ENCODE results near the gene ANGEL2.
"Not testable (repeated sequence)": the region's sequence is repeated elsewhere in the genome, so short reads cannot be mapped to it uniquely, and the experiment has no call there.

Gene ANGEL2

DNA sequence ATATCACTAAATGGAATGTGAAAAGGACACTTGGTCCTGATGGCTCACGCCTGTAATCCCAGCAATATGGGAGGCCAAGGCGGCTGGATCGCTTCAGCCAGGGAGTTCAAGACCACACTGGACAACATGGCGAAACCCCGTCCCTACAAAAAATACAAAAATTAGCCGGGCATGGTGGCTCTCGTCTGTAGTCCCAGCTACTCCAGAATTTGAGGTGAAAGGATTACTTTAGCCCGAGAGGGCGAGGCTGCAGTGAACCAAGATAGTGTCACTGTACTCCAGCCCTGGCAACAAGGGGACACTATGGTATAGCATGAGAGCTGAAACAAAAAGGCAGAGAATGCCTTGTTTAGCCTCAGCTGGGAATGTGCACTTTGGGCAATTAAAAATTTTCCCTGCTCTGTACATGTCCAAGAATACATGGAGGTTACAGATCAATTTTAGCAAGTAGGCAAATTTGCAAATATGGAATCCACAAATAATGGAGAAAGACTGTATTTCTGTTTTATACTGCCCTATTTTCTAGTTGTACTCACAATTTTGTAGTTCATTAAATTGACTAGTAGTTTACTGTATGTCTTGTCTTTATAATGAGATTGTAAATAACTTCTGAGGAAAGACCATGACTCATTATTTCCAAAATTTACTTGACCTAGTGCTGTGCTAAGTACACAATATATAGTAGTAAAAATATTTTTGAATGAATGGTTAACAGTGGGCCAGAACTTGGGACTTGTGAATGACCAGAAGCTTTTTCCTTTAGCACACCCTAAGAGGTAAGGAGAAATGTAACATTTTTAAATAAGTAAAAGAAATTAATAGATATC lies 2.0 kb upstream of the ANGEL2 start:
- no peak for DNase-seq

DNA sequence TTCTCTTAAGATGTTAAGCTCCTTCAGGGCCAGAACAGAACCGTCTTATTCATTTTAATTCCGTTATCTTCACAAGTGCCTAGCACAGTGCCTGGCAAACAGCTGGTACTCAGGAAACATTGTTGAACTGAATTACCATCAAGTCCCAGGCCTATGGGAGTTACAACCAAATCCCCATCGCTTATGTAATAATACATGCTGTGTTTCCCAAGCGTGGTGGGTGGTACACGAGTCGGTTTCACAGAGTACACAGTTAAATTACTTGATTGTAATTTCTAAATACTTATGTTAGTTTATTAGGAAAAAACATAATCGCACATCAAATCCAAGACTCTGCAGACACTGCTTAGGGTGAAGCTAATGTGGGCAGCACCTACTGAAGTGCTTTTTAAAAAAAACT lies 1.0 kb downstream of the ANGEL2 start:
- DNase-seq = no peak

DNA sequence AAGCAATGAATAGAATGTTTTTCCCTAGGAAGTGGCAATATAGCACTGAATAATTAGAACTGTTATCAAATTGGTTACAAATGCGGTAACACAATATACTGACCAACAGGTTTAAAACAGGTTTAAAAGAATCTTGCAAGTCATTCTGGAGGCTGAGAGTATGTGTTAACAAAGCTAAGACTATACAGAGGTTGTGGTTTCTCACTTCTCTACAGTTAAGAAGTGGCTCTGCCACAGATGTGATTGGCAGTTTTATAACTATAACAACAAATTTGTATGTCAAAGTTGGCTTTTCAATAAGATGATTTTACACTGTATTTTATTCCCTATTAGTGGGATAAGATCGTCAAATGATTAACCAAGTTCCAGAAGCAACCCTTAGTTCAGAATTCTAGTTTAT lies 7.1 kb downstream of the ANGEL2 start:
- DNase-seq = no peak

- DNase-seq = no peak
Observed at GRCh38 chr1:213003256-213003655, 12.4 kb downstream of the ANGEL2 start.

DNA sequence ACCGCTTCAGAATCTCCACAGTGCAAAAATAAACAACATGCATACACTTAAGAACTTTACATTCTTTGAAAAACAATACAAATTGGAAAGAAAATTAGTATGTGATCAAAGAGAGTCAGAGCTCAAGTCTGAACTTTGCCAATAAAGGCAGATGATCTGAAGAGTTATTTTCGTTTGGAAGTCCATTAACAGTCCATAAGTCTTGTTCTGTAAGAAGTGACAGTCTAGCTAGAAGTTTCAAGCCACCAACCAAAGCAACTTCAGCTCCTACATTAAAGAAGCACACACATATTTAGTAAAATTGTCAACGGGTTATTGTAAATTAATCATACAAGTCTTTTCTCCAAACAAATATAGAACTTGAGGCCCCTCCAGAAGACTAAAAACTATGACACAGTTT lies 20.7 kb downstream of the ANGEL2 start:
- DNase-seq = no peak

GRCh38 chr1:212993960-212994359 lies 21.7 kb downstream of the ANGEL2 start:
- DNase-seq = not testable (repeated sequence)

- DNase-seq = no peak
Observed at GRCh38 chr1:212990276-212990675, 25.4 kb downstream of the ANGEL2 start.

GRCh38 chr1:212987702-212988322 lies 27.9 kb downstream of the ANGEL2 start:
- DNase-seq = no peak

DNA sequence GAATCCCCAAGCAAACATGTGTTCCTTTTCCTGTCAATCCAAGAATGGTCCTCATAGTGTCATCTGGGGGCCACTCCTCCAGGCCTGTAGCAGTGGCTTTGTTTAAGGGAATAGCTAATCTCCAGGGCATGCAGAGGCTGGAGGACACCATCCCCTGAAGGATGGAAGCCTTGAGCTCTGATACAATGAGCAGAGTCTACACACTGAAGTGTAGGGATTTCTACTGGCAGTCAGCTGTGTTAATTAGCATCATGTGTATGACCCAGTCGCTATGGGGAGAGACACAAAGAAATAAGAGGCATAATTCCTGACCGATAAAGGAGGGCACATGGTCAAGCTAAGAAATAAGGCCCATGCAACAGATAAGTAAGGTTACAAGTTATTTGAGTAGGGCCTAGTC lies 29.1 kb downstream of the ANGEL2 start:
- no peak for DNase-seq

GRCh38 chr1:212984522-212985291 lies 31.0 kb downstream of the ANGEL2 start:
- DNase-seq = no peak

GRCh38 chr1:212983482-212983881 lies 32.2 kb downstream of the ANGEL2 start:
- DNase-seq = no peak

DNA sequence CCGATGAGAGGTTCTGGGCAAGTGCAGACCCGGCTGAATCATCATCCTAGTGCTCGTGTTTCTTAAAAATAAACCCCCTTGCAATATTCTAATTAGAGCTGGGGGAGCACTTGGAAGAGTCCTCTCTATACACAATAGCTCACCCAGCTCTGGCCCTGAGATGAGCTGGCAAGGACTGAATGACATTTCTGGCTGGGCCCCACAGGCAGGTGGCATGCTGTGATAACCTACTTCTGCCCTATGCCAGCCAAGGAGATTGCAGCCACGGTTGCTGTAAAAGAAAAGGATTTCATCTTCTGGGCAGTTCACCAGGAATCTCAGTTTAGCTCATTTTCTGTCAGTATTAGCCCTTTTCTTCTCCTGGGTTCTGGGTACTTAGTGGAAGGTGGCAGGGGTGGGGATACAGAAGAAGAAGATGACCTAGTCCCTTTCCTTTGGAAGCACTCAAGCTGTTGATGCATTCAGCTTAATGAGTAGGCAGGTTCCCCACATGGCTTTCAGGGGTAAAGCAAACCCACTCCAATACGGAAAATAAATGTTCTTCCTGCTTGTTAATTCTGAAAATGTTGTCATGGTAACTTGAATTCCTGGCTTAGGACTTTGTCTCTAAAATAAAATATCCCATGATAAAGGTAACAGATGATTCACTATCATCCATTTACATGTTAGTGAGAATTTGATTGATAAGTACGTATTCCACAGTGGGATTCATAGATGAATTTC lies 33.1 kb downstream of the ANGEL2 start:
- no peak for DNase-seq

DNA sequence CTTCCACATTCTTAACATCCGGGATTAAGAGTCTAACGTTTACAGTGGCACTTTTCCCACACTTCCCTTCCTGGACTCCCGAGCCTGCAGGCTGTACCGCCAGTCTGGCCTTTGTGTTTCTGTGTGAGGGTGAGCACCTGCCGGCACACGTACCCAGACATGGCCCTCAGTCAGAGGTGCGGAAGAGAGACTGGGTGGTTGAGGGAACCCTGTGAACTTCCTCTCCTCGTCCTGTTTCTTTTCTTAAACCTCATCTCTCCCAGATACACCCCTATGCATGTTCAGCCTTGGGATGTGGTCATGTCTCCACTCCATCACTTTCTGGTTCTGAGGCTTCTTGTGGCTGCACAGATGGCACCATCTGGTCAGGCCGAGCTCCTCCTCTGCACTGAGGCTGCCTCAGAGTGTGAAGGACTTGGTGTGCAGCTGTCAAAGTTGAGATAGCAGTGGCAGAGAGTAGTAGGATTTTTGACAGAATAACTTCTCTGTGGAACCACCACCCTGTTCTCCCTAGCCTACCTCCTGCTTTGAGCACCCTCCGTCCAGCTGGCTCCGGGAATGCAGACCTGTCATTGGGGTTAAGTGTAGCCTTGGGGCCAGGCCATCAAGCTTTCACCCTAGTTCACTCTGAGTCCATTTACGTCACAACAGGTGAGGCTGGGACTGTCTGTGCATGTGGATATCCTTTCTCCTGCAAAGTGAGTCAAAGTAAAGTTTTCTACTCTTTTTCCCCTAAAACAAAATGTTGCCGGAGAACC lies 33.9 kb downstream of the ANGEL2 start:
- no peak for DNase-seq

DNA sequence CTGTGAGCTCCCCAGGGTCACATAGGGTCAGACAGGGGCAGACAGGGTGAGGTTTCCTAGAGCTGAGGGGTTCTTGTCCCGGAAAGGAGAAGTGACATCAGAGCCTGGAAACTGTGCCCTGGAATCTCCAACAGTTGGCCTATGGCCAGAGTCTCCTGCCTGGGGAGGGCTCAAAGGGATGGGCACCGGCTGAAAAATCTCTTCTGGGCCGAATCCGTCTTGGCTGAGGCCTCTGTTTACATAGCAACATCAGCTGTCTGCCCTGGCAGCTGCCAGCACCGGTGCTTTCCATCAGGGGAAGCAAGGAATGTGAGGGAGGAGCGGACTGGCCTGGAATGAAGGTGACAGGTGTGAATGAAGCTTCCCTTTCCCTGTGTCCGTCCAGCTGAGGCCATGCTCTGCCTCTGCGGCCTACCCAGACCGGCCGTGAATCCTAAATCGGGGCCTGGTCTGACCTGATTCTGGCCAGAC lies 34.6 kb downstream of the ANGEL2 start:
- DNase-seq = no peak

DNA sequence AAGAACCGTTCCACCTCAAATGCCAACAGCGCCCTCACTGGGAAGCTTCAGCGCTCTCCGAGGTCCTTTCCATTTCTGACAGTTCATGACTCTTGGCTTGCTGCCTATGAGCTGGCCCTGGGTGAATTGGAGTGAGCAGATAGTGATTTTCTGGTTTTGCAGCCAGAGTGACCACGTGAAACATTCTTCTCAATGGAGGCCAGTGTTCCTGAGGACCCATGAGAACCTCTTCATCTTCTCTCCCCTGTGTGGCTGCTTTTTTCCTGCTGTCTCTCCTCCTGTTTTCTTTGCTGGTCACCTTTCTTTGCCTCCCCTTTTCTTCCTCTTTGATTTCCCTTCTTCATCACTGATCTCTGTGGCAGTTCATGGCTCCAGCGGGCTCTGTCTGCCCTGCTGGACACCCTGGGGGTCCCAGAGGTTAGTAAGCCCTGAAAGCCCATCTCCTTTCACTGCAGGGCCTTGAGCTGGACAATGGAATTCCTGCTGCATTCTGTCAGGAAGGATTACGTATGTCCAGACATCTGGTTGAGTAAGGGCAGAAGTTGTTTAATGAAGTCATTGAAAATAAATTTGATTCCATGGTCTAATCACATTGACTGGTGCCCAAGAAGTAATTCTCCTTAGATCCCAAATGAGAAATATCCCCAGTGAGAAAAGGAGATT lies 35.4 kb downstream of the ANGEL2 start:
- no peak for DNase-seq

DNA sequence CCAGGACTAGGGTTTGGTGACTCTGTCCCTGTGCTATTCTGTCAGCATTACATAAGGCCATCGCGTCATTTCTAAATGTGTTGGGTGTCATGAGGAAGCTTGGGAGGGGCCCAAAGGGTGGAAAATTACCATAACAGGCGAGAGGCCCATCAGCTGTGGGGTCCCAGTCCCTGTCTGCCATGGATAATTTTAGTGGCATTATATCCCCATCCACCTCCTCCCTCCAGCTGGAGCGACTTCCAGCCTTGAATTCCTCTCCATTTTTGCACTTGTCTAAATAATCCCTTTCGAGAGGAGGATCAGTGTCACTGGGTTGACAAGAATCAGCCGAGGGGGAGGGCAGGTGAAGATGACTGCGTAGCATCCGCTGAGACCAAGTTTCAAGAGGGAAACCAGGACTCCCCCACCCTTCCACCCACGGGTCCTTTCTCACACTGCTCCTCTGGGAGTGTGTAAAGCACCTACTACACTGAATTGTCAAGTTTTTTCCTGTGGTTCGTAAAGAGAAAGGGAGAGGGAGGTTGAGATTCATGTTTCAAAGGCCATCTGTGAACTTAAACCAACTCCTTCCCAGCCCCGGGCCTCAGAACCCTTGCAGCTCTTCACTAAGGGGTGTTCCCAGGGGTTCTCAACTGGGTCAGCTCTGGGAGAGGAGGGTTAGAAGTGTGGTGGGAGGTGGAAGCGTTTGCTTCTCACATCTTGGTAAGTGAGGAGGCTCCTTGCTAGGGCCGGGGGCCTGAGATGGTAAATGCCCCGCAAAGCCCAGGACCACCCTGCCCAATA lies 36.1 kb downstream of the ANGEL2 start:
- no peak for DNase-seq

GRCh38 chr1:212977781-212978645 lies 37.7 kb downstream of the ANGEL2 start:
- DNase-seq = no peak

DNA sequence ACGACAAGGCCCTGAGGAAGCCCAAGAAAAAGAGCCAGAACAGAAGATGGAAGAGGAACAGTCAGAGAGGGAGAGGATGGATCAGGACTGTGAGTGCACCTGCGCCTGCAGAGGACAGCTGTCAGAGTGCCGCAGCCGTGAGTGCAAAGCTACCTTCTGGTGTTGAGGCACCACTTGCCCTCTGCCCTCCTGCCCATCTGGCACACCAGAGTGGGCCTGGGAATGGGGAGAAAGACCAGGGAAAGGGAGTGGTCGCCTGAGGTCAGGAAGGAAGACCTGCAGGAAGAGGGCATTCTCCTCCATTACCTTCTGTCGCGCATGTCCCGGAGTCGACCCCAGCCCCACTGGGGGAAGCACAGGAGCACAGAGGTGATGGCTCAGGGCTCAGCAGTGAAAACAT lies 39.1 kb downstream of the ANGEL2 start:
- no peak for DNase-seq

- DNase-seq = no peak
Observed at GRCh38 chr1:212975111-212975918, 40.4 kb downstream of the ANGEL2 start.
